ENCODE data around the gene ZNF83. TPM values are rescaled to one million over a fixed set of nuclear protein-coding genes. Genes with fewer than 3 reads are reported as not detected.
"Not testable (repeated sequence)": the region's sequence is repeated elsewhere in the genome, so short reads cannot be mapped to it uniquely, and the experiment has no call there.

The ZNF83 gene
- total and polyA plus RNA-seq, 2 experiments from 2014 or later, result 33.1 to 134 TPM

DNA sequence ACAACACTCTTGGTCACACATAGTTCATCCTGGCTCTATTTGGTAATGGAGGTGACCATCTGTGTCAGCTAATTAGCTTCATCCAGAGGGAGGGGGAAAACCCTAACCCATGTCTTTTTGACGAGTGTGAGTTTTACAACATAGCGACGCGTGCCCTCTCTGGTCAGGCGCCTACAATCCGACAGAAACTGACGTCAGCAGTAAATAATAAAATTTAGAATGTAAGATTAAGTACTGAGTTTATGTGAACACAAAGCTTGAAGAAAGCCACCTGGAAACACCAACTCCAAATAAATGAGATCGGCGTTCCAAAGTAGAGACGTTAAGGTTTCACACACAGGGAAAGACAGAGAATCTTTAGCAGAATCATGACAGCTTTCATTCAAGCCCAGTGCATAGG, 1.8 kb upstream of the ZNF83 start:
- no peak overlapping the region for H3K4me3 ChIP-seq
- H3K36me3 ChIP-seq, result no peaks in the 10 kb centered on the region
- TF ChIP-seq, protein P1, sequence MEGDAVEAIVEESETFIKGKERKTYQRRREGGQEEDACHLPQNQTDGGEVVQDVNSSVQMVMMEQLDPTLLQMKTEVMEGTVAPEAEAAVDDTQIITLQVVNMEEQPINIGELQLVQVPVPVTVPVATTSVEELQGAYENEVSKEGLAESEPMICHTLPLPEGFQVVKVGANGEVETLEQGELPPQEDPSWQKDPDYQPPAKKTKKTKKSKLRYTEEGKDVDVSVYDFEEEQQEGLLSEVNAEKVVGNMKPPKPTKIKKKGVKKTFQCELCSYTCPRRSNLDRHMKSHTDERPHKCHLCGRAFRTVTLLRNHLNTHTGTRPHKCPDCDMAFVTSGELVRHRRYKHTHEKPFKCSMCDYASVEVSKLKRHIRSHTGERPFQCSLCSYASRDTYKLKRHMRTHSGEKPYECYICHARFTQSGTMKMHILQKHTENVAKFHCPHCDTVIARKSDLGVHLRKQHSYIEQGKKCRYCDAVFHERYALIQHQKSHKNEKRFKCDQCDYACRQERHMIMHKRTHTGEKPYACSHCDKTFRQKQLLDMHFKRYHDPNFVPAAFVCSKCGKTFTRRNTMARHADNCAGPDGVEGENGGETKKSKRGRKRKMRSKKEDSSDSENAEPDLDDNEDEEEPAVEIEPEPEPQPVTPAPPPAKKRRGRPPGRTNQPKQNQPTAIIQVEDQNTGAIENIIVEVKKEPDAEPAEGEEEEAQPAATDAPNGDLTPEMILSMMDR (IDR thresholded peaks at IDR 0.05; ENCODE audit: low read depth, low read length), result no peak
- H3K27ac ChIP-seq, result no peak overlapping the region
- H3K4me1 ChIP-seq (ENCODE audit: low read depth), result peaks cover 4% of the 10 kb centered on the region
- H3K27me3 ChIP-seq, result no peaks in the 10 kb centered on the region
- no peak for DNase-seq (ENCODE audit: low read depth in 1 of 2, low spot score in 1 of 2)
- no peaks in the 10 kb centered on the region for H3K9me3 ChIP-seq (ENCODE audit: low read depth)

DNA sequence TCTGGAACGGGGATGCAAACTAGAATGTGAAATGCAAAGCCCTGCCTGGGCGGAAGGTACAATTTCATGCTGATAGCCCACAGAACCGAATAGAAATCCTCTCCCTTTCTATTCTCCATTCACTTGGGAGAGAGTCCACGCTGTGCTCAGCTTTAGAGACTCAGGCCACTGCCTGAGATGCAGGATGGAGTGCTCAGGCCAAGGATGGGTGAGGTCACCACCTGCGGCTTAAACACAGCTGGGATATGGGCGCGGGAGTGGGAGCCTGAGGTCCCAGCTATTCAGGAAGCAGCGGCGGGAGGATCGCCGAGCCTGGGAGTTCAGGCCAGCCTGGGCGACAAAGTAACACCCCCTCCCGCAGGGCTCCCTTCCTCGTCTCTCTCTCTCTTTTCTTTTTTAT, 446 bp upstream of the ZNF83 start:
- no peak for DNase-seq (ENCODE audit: low read depth in 1 of 2, low spot score in 1 of 2)
- Histone ChIP-seq H3K4me1 (ENCODE audit: low read depth) (peaks cover 4% of the 10 kb centered on the region), H3K27ac (no peak overlapping the region)

DNA sequence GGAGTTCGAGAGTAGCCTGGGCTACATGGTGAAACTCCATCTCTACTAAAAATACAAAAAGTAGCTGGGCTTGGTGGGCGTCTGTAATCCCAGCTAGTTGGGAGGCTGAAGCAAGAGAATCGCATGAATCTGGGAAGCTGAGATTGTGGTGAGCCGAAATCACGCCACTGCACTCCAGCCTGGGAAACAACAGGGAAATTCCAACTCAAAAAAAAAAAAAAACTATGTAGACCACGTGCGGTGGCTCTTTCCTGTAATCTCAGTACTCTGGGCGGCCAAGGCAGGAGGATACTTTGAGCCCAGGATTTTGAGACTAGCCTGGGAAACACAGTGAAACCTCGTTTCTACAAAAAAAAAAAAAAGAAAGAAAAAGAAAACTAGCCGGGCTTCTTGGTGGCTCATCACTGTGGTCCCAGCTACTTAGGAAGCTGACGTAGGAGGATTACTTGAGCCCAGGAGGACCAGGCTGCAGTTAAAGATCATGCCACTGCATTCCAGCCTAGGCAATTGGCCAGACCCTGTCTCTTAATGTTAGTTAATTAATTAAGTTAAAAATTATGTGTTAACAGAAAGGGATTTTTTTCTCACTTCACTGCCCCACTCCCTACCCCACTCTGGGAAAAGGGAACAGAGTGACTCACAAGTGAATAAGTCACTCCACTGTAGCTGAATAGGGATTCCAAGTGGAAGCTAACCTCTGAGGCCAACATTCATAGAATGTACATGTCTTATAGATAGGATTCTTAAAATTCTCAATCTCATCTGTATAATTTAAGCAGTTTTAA, 2.2 kb downstream of the ZNF83 start:
- TF ChIP-seq, protein P1 (IDR thresholded peaks at IDR 0.05; ENCODE audit: low read depth, low read length), result no peak
- Histone ChIP-seq H3K4me1 (ENCODE audit: low read depth) (peaks cover 4% of the 10 kb centered on the region), H3K27ac (no peak overlapping the region), H3K9me3 (ENCODE audit: low read depth) (no peaks in the 10 kb centered on the region), H3K27me3 (no peaks in the 10 kb centered on the region), H3K4me3 (no peak overlapping the region), H3K36me3 (no peaks in the 10 kb centered on the region)
- no peak for DNase-seq (ENCODE audit: low read depth in 1 of 2, low spot score in 1 of 2)

More for the DNA sequence above, 446 bp upstream of the ZNF83 start:
- TF ChIP-seq, protein P1 (IDR thresholded peaks at IDR 0.05; ENCODE audit: low read depth, low read length), result no peak
- H3K9me3 ChIP-seq (ENCODE audit: low read depth), result no peaks in the 10 kb centered on the region
- no peaks in the 10 kb centered on the region for H3K27me3 ChIP-seq
- H3K36me3 ChIP-seq, result no peaks in the 10 kb centered on the region
- H3K4me3 ChIP-seq, result peak overlapping the region; percentile 49

DNA sequence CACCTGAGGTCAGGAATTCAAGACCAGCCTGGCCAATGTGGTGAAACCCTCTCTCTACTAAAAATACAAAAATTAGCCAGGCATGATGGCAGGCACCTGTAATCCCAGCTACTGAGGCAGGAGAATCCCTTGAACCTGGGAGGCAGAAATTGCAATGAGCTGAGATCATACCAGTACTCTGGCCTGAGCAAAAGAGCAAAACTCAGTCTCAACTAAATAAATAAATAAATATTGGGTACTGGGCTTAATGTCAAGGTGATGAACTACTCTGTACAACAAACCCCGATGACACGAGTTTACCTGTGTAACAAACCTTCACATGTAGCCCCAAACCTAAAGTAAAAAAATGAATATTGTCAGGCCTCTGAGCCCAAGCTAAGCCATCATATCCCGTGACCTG, 10.7 kb downstream of the ZNF83 start:
- H3K4me1 ChIP-seq (ENCODE audit: low read depth); DNase-seq (ENCODE audit: low read depth in 1 of 2, low spot score in 1 of 2); H3K4me3 ChIP-seq; H3K9me3 ChIP-seq (ENCODE audit: low read depth); H3K36me3 ChIP-seq; H3K27ac ChIP-seq; H3K27me3 ChIP-seq: not testable (repeated sequence)

DNA sequence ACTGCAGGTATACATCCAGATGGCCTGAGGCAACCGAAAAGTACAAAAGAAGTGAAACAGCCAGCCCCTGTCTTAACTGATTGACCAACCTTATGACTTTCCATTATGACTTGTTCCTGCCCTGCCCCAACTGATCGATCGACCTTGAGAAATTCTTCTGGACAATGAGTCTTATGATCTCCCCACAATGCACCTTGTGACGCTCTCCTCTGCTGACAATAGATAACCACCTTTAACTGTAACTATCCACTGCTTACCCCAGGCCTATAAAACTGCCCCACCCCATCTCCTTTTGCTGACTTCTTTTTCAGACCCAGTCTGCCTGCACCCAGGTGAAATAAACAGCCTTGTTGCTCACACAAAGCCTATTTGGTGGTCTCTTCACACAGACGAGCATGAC, 11.2 kb downstream of the ZNF83 start:
- H3K27ac ChIP-seq, result no peak overlapping the region
- no peaks in the 10 kb centered on the region for H3K36me3 ChIP-seq
- DNase-seq (ENCODE audit: low read depth in 1 of 2, low spot score in 1 of 2), result no peak
- H3K4me3 ChIP-seq, result no peak overlapping the region
- H3K9me3 ChIP-seq (ENCODE audit: low read depth), result no peaks in the 10 kb centered on the region
- H3K4me1 ChIP-seq (ENCODE audit: low read depth), result no peaks in the 10 kb centered on the region
- TF ChIP-seq, protein P1 (IDR thresholded peaks at IDR 0.05; ENCODE audit: low read depth, low read length), result no peak
- no peaks in the 10 kb centered on the region for H3K27me3 ChIP-seq

DNA sequence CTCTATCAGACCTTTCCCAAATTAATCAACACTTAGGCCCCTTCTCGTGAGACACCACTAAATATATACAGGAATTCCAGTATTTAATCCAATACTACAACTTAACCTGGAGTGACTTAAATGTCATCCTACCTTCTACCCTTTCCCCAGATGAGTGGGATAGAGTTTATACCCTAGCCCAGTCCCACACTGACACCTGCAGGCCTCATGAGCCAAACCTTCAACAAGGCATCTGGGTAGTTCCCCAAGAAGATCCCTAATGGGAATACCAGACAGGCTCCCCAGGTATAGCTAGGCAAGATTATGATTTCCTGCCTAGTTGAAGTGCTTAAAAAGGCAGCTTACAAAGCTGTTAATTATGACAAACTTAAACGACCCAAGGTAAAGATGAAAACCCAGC, 15.9 kb downstream of the ZNF83 start:
- no peaks in the 10 kb centered on the region for H3K9me3 ChIP-seq (ENCODE audit: low read depth)

More for the DNA sequence above, 15.9 kb downstream of the ZNF83 start:
- TF ChIP-seq, protein P1 (IDR thresholded peaks at IDR 0.05; ENCODE audit: low read depth, low read length), result no peak
- no peaks in the 10 kb centered on the region for H3K4me1 ChIP-seq (ENCODE audit: low read depth)
- H3K27ac ChIP-seq, result no peak overlapping the region
- H3K27me3 ChIP-seq, result no peaks in the 10 kb centered on the region
- H3K36me3 ChIP-seq, result peaks cover under 1% of the 10 kb centered on the region
- peak in 1 of 2 donors; percentile 9 for DNase-seq (ENCODE audit: low read depth in 1 of 2, low spot score in 1 of 2)
- no peak overlapping the region for H3K4me3 ChIP-seq

Measured in cardiac muscle cell (in vitro differentiated cells and primary cell).